ENCODE results near the gene DCP2. TPM values are rescaled to one million over a fixed set of nuclear protein-coding genes. Genes with fewer than 3 reads are reported as not detected.

DCP2 gene
- total and polyA plus RNA-seq, 10 of the 15 experiments (the other 5 are each of a cell fraction or from before 2014, with no cell fraction given), result 23.4 to 81.6 (median 47.4) TPM

DNA sequence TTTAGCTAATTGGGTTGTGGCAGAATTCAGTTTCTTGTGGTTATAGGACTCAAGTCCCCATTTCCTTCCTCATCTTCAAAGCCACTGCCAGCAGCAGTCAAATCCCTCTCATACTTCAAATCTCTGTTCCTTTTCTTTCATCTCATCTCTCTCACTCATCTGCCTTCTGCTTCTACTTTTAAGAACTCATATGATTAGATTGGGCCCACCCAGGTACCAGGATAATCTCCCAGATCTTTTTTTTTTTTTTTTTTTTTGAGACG, 46.6 kb upstream of the DCP2 start (continued):
- TF ChIP-seq, protein P1, sequence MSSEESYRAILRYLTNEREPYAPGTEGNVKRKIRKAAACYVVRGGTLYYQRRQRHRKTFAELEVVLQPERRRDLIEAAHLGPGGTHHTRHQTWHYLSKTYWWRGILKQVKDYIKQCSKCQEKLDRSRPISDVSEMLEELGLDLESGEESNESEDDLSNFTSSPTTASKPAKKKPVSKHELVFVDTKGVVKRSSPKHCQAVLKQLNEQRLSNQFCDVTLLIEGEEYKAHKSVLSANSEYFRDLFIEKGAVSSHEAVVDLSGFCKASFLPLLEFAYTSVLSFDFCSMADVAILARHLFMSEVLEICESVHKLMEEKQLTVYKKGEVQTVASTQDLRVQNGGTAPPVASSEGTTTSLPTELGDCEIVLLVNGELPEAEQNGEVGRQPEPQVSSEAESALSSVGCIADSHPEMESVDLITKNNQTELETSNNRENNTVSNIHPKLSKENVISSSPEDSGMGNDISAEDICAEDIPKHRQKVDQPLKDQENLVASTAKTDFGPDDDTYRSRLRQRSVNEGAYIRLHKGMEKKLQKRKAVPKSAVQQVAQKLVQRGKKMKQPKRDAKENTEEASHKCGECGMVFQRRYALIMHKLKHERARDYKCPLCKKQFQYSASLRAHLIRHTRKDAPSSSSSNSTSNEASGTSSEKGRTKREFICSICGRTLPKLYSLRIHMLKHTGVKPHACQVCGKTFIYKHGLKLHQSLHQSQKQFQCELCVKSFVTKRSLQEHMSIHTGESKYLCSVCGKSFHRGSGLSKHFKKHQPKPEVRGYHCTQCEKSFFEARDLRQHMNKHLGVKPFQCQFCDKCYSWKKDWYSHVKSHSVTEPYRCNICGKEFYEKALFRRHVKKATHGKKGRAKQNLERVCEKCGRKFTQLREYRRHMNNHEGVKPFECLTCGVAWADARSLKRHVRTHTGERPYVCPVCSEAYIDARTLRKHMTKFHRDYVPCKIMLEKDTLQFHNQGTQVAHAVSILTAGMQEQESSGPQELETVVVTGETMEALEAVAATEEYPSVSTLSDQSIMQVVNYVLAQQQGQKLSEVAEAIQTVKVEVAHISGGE (CRISPR knock-in tag; IDR thresholded peaks at IDR 0.05), result no peak
- TF ChIP-seq NFXL1 (IDR thresholded peaks at IDR 0.05; ENCODE audit: borderline replicate concordance), result no peak
- no peak for TF ChIP-seq STAT3 (IDR thresholded peaks at IDR 0.05; ENCODE audit: low read depth, low read length)
- no peak for TF ChIP-seq BHLHE40 (IDR thresholded peaks at IDR 0.05; ENCODE audit: borderline replicate concordance in 1 of 2, low read depth in 2 of 2, low read length in 1 of 2)
- TF ChIP-seq, protein P2, sequence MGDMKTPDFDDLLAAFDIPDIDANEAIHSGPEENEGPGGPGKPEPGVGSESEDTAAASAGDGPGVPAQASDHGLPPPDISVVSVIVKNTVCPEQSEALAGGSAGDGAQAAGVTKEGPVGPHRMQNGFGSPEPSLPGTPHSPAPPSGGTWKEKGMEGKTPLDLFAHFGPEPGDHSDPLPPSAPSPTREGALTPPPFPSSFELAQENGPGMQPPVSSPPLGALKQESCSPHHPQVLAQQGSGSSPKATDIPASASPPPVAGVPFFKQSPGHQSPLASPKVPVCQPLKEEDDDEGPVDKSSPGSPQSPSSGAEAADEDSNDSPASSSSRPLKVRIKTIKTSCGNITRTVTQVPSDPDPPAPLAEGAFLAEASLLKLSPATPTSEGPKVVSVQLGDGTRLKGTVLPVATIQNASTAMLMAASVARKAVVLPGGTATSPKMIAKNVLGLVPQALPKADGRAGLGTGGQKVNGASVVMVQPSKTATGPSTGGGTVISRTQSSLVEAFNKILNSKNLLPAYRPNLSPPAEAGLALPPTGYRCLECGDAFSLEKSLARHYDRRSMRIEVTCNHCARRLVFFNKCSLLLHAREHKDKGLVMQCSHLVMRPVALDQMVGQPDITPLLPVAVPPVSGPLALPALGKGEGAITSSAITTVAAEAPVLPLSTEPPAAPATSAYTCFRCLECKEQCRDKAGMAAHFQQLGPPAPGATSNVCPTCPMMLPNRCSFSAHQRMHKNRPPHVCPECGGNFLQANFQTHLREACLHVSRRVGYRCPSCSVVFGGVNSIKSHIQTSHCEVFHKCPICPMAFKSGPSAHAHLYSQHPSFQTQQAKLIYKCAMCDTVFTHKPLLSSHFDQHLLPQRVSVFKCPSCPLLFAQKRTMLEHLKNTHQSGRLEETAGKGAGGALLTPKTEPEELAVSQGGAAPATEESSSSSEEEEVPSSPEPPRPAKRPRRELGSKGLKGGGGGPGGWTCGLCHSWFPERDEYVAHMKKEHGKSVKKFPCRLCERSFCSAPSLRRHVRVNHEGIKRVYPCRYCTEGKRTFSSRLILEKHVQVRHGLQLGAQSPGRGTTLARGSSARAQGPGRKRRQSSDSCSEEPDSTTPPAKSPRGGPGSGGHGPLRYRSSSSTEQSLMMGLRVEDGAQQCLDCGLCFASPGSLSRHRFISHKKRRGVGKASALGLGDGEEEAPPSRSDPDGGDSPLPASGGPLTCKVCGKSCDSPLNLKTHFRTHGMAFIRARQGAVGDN (IDR thresholded peaks at IDR 0.05), result no peak
- TF ChIP-seq TBL1XR1 (IDR thresholded peaks at IDR 0.05; ENCODE audit: low read depth, low read length), result no peak
- no peak for TF ChIP-seq NFYA (IDR thresholded peaks at IDR 0.05; ENCODE audit: borderline replicate concordance, low read depth, low read length)
- TF ChIP-seq SUZ12 (IDR thresholded peaks at IDR 0.05; ENCODE audit: unreplicated experiment), result no peak
- no peak for TF ChIP-seq ZZZ3 (IDR thresholded peaks at IDR 0.05; ENCODE audit: control insufficient read depth, insufficient read length, low read depth)
- no peak for TF ChIP-seq ELK1 (IDR thresholded peaks at IDR 0.05; ENCODE audit: low read depth, low read length)
- no peak for TF ChIP-seq CEBPB (IDR thresholded peaks at IDR 0.05; ENCODE audit: borderline replicate concordance in 1 of 2, low read depth in 2 of 2, low read length in 2 of 2)
- no peak for TF ChIP-seq HDAC6 (IDR thresholded peaks at IDR 0.05; ENCODE audit: unreplicated experiment)
- TF ChIP-seq, protein P3, sequence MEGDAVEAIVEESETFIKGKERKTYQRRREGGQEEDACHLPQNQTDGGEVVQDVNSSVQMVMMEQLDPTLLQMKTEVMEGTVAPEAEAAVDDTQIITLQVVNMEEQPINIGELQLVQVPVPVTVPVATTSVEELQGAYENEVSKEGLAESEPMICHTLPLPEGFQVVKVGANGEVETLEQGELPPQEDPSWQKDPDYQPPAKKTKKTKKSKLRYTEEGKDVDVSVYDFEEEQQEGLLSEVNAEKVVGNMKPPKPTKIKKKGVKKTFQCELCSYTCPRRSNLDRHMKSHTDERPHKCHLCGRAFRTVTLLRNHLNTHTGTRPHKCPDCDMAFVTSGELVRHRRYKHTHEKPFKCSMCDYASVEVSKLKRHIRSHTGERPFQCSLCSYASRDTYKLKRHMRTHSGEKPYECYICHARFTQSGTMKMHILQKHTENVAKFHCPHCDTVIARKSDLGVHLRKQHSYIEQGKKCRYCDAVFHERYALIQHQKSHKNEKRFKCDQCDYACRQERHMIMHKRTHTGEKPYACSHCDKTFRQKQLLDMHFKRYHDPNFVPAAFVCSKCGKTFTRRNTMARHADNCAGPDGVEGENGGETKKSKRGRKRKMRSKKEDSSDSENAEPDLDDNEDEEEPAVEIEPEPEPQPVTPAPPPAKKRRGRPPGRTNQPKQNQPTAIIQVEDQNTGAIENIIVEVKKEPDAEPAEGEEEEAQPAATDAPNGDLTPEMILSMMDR (IDR thresholded peaks at IDR 0.05 in 2 of 3, conservative IDR thresholded peaks at IDR 0.05 in 1 of 3; ENCODE audit: control insufficient read depth in 2 of 3, extremely low read depth in 1 of 3, insufficient read depth in 1 of 3, low read depth in 3 of 3, low read length in 3 of 3), result no peak
- no peak for TF ChIP-seq GABPA (IDR thresholded peaks at IDR 0.05; ENCODE audit: low read depth)
- peak; percentile 68; the same call in 1 of the 2 replicates for TF ChIP-seq NFIC (IDR thresholded peaks at IDR 0.05; ENCODE audit: low read depth, low read length)
- TF ChIP-seq ZBTB33 (IDR thresholded peaks at IDR 0.05), result no peak
- TF ChIP-seq JUNB (IDR thresholded peaks at IDR 0.05), result peak; percentile 24
- TF ChIP-seq CBX5 (IDR thresholded peaks at IDR 0.05; ENCODE audit: low read depth), result 0 out of 2 replicates have a peak, but pooled peaks have one; percentile 25
- TF ChIP-seq SMARCA5 (IDR thresholded peaks at IDR 0.05), result no peak
